B cell (primary cell): ENCODE results near the gene URAD. TPM values are rescaled to one million over a fixed set of nuclear protein-coding genes. Genes with fewer than 3 reads are reported as not detected.
A peak's percentile ranks its signal among the peaks of the same experiment; 100 is the strongest.

Experiments
- ATAC-seq: fragments of 200-7000 bp; cut with Tn5 transposase; one replicate; pipeline ENCODE4 v1.10.0; 2021; ENCODE audit warnings: low read depth, mild to moderate bottlenecking, moderate number of reproducible peaks, moderate library complexity
- CTCF ChIA-PET: fragments of 350-600 bp; sonication (Branson Sonifier 250); formaldehyde crosslinking; loops from one replicate; lab custom pipeline; 2021; ENCODE audit warnings: antibody characterized with exemption, inconsistent platforms; lab: Charles Lee
- POLR2A ChIA-PET: fragments of 350-600 bp; sonication (Branson Sonifier 250); formaldehyde crosslinking; loops from one replicate; lab custom pipeline; 2021; ENCODE audit warnings: antibody characterized with exemption; lab: Charles Lee
- DNase-seq: peaks from one replicate; pipeline ENCODE4 v3.0.0; 2013
- H2AFZ ChIP-seq: 2 replicates; pipeline ENCODE4 v1.6.1; 2012; ENCODE audit warnings: mild to moderate bottlenecking, low read depth, low read length; ENCODE audit not compliant: insufficient read depth, poor library complexity, severe bottlenecking
- H3K27ac ChIP-seq, 2 donors: 1 replicate in 1 of 2; 2 replicates in 1 of 2; pipeline ENCODE4 v1.5.1; 2012 to 2013; ENCODE audit warnings: low read length in 2 of 2, mild to moderate bottlenecking in 2 of 2, moderate library complexity in 1 of 2
- H3K27me3 ChIP-seq, 4 experiments: fragments of 200-600 bp in 1 of 4; sonication (generic) in 1 of 4; replicated peaks in 1 of 4; 1 replicate in 2 of 4; 2 replicates in 2 of 4; pipeline versions ENCODE4 v1.6.1 to v1.7.0; 2013 to 2016; ENCODE audit warnings: low read length in 3 of 4, mild to moderate bottlenecking in 2 of 4, mixed read lengths in 1 of 4, moderate library complexity in 1 of 4; ENCODE audit not compliant: insufficient read depth in 4 of 4, control insufficient read depth in 3 of 4; ENCODE audit errors: control extremely low read depth in 1 of 4
- H3K36me3 ChIP-seq, 2 experiments: replicated peaks in 1 of 2; 1 replicate in 1 of 2; 2 replicates in 1 of 2; pipeline versions ENCODE4 v1.6.1 to v1.7.1; 2013; ENCODE audit warnings: low read length in 1 of 2; ENCODE audit not compliant: insufficient read depth in 2 of 2, control insufficient read depth in 1 of 2; ENCODE audit errors: control extremely low read depth in 1 of 2, extremely low read depth in 1 of 2
- H3K4me1 ChIP-seq, 2 donors: fragments of 200-600 bp in 1 of 2; sonication (generic) in 1 of 2; 1 replicate in 1 of 2; 2 replicates in 1 of 2; pipeline versions ENCODE4 v1.5.1 to v1.6.1; 2013 to 2017; ENCODE audit warnings: low read length in 2 of 2; ENCODE audit not compliant: control insufficient read depth in 2 of 2, insufficient read depth in 2 of 2
- H3K4me2 ChIP-seq: replicated peaks from 2 replicates; pipeline ENCODE3; 2012; ENCODE audit warnings: mild to moderate bottlenecking, low read depth, low read length; ENCODE audit not compliant: poor library complexity, severe bottlenecking
- H3K4me3 ChIP-seq, 5 experiments: fragments of 200-600 bp in 1 of 5; sonication (generic) in 1 of 5; 1 replicate in 3 of 5; 2 replicates in 2 of 5; pipeline versions ENCODE4 v1.5.1 to v1.7.0; 2011 to 2016; ENCODE audit warnings: low read length in 4 of 5, mild to moderate bottlenecking in 4 of 5, low read depth in 2 of 5, control low read depth in 1 of 5, moderate library complexity in 1 of 5; ENCODE audit not compliant: insufficient read depth in 1 of 5; ENCODE audit errors: control extremely low read depth in 1 of 5, extremely low read depth in 1 of 5
- H3K79me2 ChIP-seq: fragments of 200-600 bp; sonication (generic); one replicate; pipeline ENCODE4 v1.6.0; 2016; ENCODE audit warnings: low read length; ENCODE audit not compliant: control insufficient read depth, insufficient read depth
- H3K9ac ChIP-seq: fragments of 200-600 bp; sonication (generic); 2 replicates; pipeline ENCODE4 v1.6.1; 2017; ENCODE audit warnings: mild to moderate bottlenecking, low read length, moderate library complexity
- H3K9me3 ChIP-seq, 3 donors: one replicate each; pipeline versions ENCODE4 v1.6.1 to v1.7.1; 2013; ENCODE audit warnings: low read length in 2 of 3; ENCODE audit not compliant: control insufficient read depth in 2 of 3, insufficient read depth in 1 of 3; ENCODE audit errors: control extremely low read depth in 1 of 3
- H4K20me1 ChIP-seq: 2 replicates; pipeline ENCODE4 v1.6.0; 2012; ENCODE audit warnings: mild to moderate bottlenecking, low read length; ENCODE audit not compliant: insufficient read depth, control insufficient read depth, poor library complexity, severe bottlenecking
- H3K27ac Mint-ChIP-seq: one replicate; pipeline ENCODE4 v1.8.0; 2021; ENCODE audit warnings: mixed read lengths
- H3K27me3 Mint-ChIP-seq: one replicate; pipeline ENCODE4 v1.8.0; 2021; ENCODE audit warnings: mixed read lengths
- H3K4me1 Mint-ChIP-seq: one replicate; pipeline ENCODE4 v1.8.0; 2021; ENCODE audit warnings: mixed read lengths
- H3K4me3 Mint-ChIP-seq: one replicate; pipeline ENCODE4 v1.8.0; 2021; ENCODE audit warnings: mixed read lengths
- H3K9me3 Mint-ChIP-seq: one replicate; pipeline ENCODE4 v1.8.0; 2022; ENCODE audit warnings: mixed read lengths; ENCODE audit not compliant: insufficient read depth
- CTCF ChIP-seq: fragments of 200-600 bp; IDR thresholded peaks from one replicate; pipeline ENCODE4 v1.8.0; 2022; ENCODE audit warnings: antibody characterized with exemption, mild to moderate bottlenecking
- EZH2 ChIP-seq: IDR thresholded peaks from 2 replicates; pipeline ENCODE4 v1.6.1; 2012; ENCODE audit warnings: borderline replicate concordance, low read depth, mild to moderate bottlenecking, moderate library complexity, low read length; ENCODE audit not compliant: insufficient read depth, poor library complexity, severe bottlenecking
- WGBS: methylation state at CpG from one replicate; pipeline ENCODE4 v1.1.5; 2013; ENCODE audit warnings: missing lambda C conversion rate; ENCODE audit not compliant: insufficient coverage; 5-methylcytosine and 5-hydroxymethylcytosine counted together
- intact Hi-C: fragments of 100-400 bp; cut with micrococcal nuclease; formaldehyde crosslinking; loops from one replicate; pipeline ENCODE4 v1.10.0; 2022
- polyA plus RNA-seq: library from polyadenylated mRNA; depleted of rRNA; stranded (reverse); fragments of >200 nt; gene quantifications from 2 replicates; pipeline ENCODE4 v1.2.3, GENCODE V29; 2012
- total RNA-seq, 2 donors: library from RNA; stranded (reverse); fragments of 120-200 nt in 1 of 2; gene quantifications; 1 replicate in 1 of 2; 2 replicates in 1 of 2; pipeline versions ENCODE4 v1.2.3 to v1.2.4, GENCODE V29; 2013 to 2022

The URAD gene
- total and polyA plus RNA-seq, 2 donors (not counting 1 experiment from before 2014, with no cell fraction given) = not detected

GRCh38 chr13:27978301-27978968, 10.1 kb downstream of the URAD start:
- Mint-ChIP-seq H3K27ac (no peak overlapping the region), H3K4me3 (peak overlapping the region; percentile 81), H3K9me3 (no peaks in the 10 kb centered on the region), H3K27me3 (peaks cover 81% of the 10 kb centered on the region), H3K4me1 (peaks cover 39% of the 10 kb centered on the region)
- Histone ChIP-seq H3K79me2 (no peaks in the 10 kb centered on the region), H4K20me1 (no peaks in the 10 kb centered on the region), H2AFZ (no peak overlapping the region), H3K36me3 (no peaks in the 10 kb centered on the region), H3K27ac (no peak overlapping the region), H3K4me2 (peak overlapping the region; percentile 66), H3K27me3 (peaks cover 0 to 89% (median 67%) of the 10 kb centered on the region in 4 experiments), H3K4me3 (no peak overlapping the region), H3K4me1 (peaks cover 46 to 51% of the 10 kb centered on the region in 2 donors), H3K9ac (no peak overlapping the region), H3K9me3 (peaks cover 0 to 17% (median 0%) of the 10 kb centered on the region in 3 donors)
- CTCF ChIA-PET = interaction anchor here (0.6 to 10.8 kb wide), 5 partner anchors 9 to 605 kb away, joined by 3 to 327 read pairs (median 5); partner anchors contain the start of gene URAD
- intact Hi-C loops = no loop called here
- DNase-seq (no peak), ATAC-seq (no peak)
- TF ChIP-seq CTCF = no peak
- TF ChIP-seq EZH2 = no peak
- POLR2A ChIA-PET = no interaction called here
- 7% methylated on average over 64 of the region's 65 CpGs for WGBS
